DLD1 (cell line): Measurements from ENCODE around the gene LSMEM2.

Source experiments
- in situ Hi-C: cut with HindIII; loops from 2 replicates; pipeline ENCODE4 v1.10.0; 2017; ENCODE audit warnings: low sequenced_read_pairs

Gene LSMEM2

DNA sequence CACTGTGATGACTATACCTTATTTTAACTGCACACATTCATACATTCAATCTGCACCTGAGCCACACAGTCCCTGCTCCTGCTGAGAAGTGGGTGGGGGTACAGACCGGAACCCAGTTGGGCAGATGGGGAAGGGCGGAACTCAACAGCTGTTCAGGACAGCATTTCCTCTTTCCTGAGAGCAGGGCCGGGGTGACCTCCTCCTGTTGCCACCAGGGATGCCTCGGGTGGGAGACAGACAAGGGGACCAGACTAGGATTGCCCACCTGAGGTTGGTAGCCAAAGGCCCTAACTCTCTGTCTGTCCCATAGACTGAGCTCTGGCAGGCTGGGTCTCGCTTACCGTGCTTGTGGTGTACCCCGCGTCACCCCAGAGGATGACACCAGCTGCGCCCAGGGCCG is 39.7 kb downstream of the LSMEM2 start:
- in situ Hi-C loops = no loop called here

DNA sequence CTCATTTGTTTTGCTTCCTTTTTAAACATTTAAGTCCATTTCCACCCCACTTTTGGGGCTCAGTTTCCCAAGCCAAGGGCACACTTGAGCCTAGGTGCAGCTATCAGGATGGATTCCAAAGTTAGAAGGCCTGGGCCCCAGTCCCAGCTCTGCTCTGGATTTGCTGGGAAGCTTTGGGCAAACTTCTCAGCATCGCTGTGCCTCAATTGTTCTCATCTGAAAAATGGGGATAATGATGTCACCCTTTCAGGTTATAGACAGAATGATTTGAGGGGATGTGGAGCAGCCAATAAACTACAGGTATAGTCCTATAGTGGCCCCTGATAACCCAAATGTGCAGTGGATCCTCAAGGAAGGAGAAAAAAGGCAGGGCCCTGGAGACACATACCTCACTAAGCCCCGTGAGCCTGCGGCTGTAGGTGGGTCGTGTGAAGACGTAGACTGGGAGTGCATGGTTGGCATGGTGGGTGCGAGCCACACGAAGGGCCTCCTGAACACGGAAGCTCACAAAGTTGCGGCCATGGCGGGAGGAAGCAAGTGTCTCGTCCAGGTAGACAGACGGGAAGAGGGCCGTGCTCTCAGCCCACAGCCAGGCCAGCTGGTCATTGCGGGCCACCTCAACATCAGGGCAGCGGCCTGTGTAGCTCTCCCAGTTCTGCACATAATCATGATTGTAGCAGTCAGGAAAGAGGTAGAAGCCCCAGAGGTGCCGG is 40.5 kb downstream of the LSMEM2 start:
- in situ Hi-C loops = no loop called here

DNA sequence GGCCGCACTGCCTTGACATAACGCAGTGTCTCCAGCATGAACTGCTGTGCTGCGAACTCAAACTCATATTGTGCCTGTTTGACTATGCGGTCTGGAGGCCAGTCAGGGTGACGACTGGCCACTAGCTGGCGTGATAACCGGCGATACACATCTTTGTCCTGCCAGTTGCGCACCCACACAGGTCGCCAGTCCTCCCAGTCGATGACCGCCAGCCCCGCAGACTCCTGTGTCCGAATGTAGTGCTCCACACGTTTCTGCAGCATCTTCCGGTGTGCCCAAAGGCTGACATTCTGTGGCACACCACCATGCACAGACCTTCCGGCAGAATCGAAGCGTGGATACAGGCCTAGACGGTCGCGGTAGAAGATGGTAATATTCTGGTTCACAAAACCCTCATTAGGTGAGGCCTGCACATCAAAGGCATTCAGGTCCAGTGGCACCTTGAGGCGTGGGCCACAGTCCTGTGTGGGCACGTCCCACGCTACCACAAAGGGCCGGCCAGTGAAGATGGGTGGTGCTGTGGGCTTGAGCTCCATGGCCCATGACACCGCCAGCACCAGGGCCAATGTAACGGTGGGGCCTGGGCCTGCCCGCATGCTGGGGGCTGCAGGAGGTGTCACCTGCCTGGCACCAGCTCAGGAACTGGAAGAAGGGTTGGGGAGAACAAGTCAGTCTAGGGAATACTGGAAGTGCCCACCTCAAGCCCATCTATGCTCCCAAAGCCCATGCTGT is 41.2 kb downstream of the LSMEM2 start:
- in situ Hi-C loops = no loop called here

DNA sequence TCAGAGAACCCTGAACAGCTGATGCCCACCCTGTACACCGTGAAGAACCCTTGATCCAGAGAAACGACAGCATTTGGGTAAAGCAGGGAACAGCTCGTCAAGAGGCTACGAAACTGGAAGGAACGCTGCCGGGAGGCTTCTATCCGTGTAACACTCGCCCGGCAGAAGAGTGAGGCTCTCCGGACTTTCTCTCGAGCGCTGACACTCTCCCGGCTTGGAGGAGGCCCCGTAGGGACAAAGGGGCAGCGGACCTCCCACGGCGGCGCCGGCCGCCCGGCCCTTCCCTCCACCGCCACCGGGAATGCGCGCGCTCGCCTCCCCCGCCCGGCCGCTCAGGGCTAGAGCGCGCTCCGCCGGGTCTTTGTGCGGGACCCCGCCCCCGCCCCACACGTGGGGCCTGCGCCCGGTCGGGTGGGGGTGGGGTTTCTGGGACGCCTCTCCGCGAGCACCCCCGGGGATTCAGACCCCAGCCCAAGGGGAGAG is 42.0 kb downstream of the LSMEM2 start:
- in situ Hi-C loops = no loop called here

DNA sequence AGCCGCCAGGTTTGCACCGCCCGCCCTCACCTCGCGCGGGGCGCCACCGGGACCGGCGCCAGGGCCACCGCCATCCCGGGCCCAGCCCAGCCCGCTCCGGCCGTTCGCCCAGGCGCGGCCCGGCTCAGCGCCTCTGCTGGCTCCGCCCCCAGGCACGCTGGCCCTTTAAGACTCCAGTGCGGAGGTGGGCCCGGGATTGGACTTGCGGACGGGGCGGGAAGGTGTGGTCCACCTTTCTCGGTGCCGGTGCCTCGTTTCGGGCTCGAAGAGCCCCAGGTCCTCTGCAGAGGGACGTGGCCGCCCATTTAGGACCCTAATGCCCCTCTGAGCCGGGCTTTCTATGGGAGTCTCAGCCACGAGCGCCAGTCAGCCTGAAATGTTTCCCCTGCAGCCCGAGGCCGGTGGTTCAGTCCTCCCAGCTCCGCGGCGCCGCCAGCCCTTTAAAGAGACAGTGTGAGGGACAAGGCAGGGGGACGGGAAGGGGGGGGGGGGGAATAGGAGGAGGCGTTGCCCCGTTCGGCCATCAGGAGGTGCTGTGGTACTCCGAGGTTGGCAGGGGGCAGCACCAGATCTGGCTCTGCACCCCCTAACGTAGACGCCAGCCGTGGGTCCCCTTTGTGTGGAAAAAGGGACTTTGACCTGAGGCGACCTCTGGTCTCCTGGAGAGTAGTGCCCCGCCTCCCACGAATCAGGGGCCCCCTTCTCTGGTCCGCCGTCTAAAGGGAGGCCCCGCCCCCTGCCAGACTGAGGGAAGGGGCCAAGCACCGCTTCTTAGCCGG is 42.6 kb downstream of the LSMEM2 start:
- in situ Hi-C loops = no loop called here

DNA sequence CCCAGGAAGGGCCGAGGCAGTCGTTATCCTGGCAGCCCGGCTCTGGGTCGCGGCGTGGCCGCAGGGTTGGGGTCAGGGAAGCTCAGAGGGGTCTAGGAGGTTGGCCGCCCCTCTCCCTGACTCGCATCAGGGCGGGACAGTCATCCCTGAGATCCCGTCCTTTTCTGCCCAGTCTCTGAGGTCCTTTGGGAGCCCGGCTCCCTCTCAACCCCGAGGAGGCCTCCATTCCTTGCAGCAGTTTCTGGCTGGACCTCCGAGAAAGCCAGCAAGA is 43.2 kb downstream of the LSMEM2 start:
- in situ Hi-C loops = no loop called here

DNA sequence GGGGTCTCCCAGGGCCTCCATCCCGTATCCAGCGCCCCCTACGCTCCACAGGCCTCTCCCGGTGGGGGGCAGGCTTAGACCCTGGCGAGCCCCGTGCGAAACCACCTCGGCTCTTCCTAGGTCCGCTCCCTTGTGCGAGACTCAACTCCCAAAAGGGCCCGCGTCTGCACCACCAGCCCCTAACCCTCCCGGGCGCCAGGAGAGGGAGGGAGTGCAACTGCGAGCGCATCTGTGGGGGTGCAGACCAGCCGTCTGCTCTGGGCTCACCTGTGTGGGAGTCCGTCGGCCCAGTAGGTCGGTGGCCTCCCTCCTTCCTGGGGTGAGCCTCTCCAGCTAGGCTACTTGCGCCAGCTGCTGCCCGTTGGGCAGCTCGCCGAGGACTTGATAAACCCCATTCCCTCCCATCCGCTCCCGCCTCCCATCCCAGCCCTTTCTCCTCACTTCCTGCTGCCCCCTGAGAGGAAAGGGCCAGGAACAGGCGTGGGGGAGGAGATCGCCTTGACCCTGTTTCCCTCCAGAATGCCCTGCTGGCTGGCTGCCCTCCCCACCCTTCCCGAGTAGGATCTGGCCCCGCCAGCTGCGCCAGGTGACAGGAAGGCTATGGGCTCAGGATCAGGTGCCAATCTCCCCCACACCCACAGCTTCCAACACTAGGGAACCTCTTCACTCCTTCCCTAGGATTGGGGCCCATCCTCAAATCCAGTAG is 43.7 kb downstream of the LSMEM2 start, which contains the start of gene HYAL2:
Gene HYAL2, minus strand, starts transcription at position 360 of the 706 bp plus-strand sequence. CDS start 2,256 bp downstream, outside the sequence.
- in situ Hi-C loops = no loop called here

DNA sequence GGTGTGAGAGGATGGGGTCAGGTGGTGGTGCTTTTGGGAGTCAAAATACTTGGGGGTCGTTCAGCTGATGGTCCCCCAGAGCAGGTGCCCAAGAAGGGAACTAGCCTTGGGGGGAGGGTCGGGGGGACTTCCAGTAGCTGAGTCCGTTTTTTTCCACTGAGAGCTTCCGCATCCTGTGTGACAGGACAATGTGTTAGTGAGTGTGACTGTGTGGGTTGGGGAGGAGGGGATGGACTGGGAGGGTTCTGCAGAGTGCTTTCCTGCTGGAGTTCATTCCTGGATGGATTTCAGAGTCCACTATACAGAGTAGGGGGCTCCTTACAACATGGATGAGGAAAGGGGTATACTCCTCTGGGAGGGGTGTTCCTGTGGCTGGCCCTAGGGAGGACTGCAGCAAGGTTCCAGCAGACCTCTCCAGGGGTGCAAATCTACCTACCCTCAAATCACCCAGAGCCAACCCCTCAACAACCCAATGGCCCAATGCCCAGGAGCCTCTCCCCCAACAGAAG is 44.3 kb downstream of the LSMEM2 start:
- in situ Hi-C loops = no loop called here

DNA sequence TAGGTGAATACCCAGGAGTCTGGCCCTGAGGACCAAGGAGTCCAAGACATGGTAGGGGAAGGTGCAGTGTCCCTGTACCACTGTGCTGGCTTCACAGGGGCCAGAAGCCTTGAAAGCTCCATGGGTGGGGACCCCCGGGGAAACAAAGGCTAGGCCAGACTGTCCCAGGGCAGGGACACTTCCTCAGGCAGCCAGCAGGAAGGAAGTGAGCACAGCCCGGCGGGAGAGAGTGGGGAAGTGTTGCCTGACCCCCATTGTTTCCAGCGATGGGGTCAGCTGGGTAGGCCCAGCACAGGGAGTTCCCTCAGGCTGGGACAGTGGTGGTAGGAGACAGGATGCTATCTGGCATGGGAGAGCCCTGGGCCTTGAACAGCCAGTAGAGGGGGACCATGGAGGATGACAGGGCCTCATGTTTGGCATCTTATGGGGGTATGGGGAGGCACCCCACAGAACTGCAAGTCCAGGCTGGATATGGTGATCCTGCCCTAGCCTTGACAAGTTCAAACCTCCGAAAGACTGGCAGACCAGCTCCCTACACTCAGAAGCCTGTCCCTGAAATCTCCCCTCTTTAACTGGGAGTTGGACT is 44.8 kb downstream of the LSMEM2 start:
- in situ Hi-C loops = no loop called here

DNA sequence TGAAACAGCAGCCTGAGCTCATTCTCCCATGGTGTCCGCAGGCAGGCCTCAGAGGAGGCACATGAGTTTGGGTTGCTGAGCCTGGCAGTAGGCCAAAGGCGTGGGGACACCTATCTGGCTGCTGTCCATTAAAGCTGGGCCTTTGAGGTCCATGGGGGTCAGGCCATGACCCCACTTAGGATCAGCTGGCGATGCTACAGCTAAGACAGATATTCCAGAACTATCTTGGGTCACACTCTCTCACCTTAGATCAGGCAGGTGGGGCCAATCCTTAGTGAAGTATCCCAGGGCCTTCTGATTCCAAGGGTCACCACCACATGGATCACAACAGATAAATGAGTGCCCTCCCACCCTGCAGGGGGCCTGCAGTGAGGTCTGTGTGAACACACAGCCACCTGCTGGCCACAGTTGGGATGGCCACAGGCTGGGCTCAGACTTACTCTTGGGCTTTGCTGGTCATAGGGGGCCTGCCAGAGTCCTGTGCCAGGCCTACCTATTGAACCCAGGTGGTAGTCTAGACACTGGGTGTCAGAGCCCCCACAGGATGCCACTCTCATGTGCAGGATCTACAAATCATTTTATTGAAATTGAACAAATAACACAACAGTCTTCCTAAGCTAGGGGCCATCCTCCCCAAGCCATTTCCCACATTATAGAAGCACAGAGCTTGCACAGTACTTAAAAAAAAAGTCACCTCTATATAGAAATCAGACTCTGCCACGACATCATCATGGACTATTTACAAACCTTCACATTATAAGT is 45.6 kb downstream of the LSMEM2 start:
- in situ Hi-C loops = loop anchor here (25.0 kb wide), 1 partner anchor 1063 kb away; the partner anchor contains the start of genes MANF and RBM15B

DNA sequence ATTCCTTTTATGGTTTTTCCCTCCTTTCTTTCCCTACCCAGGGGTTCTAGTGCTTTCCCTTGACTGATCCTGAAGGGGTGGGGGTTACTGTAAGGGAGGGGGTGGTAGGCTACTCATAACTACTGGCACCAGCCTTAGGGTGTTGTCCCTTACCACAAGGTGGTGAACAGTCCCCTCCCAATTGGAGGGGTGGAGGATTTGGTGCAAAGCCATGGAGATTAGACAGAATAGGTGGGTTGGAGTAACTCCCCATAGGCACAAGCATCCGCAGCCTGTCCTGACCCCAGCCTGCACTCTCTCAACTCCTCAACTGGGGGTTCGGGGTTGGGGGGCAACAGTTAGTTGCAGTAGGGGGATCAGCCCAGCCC is 46.2 kb downstream of the LSMEM2 start:
- in situ Hi-C loops = loop anchor here (25.0 kb wide), 1 partner anchor 1062 kb away; the partner anchor contains the start of genes MANF and RBM15B

DNA sequence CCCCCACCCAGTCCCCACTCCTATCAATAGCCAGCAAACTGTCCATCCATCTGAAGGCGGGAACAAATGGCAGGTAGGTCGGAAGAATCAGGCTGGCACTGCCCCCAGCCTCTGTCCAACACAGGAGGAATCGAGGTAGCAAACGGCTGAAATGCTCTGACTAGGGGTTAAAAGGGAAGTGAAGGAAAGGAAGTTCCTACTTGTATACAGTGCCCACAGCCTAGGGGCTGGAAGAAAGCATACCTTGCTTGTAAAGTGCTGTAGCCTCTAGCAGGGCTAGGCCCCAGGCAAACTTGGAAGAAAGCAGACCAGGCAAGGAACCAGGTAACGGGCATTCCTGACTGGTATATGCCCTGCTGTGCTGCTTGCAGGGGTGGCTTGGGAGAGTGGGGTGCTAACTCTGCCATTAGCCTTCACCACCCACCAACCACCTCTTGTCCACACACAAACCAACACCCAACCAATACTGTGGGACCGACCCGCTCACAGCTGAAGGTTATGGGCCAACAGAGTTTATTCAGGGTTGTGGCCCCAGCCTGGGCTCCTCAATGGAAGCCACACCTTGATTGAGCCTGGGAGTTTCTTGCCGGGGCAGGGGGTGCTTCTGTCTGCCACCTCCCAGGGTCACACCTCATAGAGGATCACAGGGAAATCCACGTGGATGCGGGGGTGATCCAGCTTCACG is 46.8 kb downstream of the LSMEM2 start:
- in situ Hi-C loops = loop anchor here (25.0 kb wide), 1 partner anchor 1062 kb away; the partner anchor contains the start of genes MANF and RBM15B

DNA sequence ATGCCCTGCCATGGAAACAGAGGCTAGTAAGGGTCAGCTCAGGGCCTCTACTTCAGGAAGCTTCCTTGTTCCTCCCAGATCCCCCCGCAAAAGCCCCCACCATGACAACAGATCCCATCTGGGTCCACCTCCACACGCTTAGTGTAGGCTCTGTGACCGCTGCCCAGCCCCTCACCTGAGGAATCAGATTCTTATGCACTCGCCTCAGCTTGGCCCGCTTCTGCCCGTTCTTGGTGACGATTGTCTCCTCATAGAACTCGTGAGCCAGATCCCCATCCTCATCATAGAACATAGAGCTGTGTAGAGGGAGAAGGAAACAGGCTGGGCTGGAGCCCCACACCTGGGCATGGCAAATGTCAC is 47.3 kb downstream of the LSMEM2 start:
- in situ Hi-C loops = loop anchor here (25.0 kb wide), 1 partner anchor 1061 kb away; the partner anchor contains the start of genes MANF and RBM15B

DNA sequence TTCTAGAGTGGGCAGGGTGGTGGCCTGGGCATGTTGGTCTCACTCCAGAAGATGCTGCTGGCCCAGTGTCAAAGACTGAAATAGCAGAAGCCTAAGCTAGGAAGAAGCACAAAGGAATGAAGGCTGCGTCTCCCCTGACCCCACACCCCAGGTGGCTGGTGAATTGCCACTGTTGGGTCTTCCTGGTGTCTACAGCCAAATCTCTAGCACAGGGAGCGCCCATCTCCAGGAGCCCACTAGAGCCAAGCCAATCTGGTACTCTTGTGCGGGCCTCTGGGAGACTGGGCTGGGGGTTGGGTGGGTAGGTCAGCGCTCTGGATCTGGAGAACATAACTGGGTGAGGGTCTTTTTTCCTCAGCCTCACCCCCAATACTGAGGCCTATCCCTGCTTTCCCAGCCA is 48.2 kb downstream of the LSMEM2 start:
- in situ Hi-C loops = loop anchor here (25.0 kb wide), 1 partner anchor 1060 kb away; the partner anchor contains the start of genes MANF and RBM15B

DNA sequence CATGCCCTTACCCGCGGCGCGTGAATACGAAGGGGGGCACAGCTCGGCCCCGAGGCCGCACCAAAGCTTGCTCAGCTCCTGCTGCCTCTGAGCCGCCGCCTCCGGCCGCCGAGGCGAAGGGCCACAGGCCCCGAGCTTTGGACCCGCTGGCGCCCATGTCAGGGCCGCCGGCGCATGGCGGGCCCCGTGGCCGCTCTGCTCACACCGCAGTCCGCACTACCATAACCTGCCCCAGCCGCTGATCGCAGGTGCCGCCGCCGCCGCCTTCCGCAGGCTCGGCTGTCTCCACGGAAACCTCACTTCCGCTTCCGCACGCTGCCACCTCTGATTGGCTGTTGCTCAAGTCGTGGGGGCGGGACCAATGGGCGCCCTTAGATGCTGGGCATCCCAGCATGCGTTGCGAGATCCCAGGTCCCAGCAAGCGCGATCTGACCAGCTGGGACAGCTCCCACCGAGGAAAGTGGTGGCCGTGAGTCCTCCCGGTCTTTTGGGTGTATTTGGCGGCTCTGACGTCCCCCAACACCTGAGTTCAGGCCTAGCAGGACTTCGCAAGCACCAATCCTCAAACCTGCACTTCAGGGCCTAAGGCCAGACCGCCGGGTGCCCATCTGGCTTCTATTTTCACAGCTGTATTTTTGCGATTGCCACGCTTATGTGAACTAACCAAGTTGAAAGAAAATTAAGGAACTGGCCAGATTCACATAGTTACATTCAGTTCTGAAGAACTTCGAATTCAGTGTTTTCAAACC is 49.2 kb downstream of the LSMEM2 start, which contains the start of gene TUSC2:
Gene TUSC2, minus strand, starts transcription at position 281 of the 749 bp plus-strand sequence. Its CDS starts 124 bp downstream, at position 157.
- in situ Hi-C loops = loop anchor here (25.0 kb wide), 1 partner anchor 1059 kb away; the partner anchor contains the start of genes MANF and RBM15B

DNA sequence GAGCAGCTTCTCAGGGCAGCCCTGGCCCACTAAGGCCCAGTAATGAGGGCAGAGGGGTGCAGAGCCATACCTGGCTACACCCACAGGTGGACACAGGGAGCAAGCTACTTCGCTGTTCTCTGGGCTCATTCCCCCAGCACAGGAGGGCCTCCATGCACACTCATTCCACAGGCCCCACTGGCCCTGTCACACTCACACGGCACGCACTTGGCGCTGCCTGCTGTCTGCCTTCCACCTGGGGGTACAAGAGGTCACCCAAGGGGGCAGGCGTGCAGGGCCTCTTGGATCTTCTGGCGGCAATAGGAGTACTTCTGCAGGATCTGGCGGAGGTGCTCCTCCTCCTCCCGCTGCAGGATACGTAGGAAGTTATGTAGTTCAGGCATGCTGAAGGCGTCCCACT is 51.4 kb downstream of the LSMEM2 start:
- in situ Hi-C loops = loop anchor here (25.0 kb wide), 1 partner anchor 1057 kb away; the partner anchor contains the start of genes MANF and RBM15B

DNA sequence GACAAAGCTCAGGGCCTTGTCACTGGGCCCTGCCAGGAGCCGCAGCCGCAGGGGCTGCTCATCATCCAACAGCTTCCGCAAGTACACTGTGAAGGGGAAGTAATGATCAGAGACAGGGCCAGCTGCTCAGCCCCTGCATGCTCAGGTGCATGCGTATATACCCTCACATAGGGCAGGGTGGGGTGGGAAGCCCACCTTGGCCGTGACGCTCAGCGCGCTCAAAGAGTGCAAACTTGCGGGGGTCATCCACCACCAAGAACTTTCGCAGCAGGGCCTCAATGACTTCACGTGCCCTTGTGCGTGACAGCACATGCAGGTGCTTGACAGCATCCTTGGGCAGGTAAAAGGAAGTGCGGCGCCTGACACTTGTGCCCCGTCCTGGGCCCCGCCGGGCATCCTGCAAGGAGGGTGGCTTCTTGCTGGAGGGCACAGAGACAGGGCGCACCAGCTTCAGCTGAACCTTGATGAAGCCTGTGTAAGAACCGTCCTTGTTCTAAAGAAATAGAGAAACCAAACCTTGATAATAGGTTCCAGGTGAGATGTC is 52.5 kb downstream of the LSMEM2 start:
- in situ Hi-C loops = loop anchor here (25.0 kb wide), 1 partner anchor 1056 kb away; the partner anchor contains the start of genes MANF and RBM15B
